GM21619 (cell line): ENCODE measurements around the gene GPX3.

Experiments used
- ATAC-seq: cut with Tn5 transposase; IDR thresholded peaks from one replicate; pipeline ENCODE4 v1.9.1; 2021; ENCODE audit not compliant: unreplicated experiment

GPX3 gene, protein sequence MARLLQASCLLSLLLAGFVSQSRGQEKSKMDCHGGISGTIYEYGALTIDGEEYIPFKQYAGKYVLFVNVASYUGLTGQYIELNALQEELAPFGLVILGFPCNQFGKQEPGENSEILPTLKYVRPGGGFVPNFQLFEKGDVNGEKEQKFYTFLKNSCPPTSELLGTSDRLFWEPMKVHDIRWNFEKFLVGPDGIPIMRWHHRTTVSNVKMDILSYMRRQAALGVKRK

GRCh38 chr5:151020304-151021110, at the start of gene GPX3:
TSS of gene GPX3 (plus strand) at chr5:151020591. CDS start at chr5:151020655, 64 bp downstream.
- ATAC-seq, result no peak

DNA sequence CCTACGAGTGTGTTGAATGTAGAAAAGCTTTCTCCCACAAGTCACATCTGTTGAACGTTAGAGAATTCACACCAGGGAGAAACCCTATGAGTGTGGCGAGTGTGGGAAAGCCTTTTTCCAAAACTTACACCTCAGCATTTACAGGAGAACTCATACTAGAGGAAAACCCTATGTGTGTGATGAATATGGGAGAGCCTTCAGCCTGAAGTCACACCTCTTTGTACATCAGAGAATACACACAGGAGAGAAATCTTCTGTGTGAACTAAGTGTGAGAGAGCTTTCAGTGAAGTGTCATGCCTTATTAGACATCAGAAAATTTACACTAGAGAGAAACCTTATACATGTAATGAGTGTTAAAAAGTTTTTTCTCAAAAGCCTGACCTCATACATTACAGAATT, 41.8 kb upstream of the GPX3 start:
- no peak for ATAC-seq

GRCh38 chr5:150987746-150988145, 32.6 kb upstream of the GPX3 start:
- no peak for ATAC-seq

DNA sequence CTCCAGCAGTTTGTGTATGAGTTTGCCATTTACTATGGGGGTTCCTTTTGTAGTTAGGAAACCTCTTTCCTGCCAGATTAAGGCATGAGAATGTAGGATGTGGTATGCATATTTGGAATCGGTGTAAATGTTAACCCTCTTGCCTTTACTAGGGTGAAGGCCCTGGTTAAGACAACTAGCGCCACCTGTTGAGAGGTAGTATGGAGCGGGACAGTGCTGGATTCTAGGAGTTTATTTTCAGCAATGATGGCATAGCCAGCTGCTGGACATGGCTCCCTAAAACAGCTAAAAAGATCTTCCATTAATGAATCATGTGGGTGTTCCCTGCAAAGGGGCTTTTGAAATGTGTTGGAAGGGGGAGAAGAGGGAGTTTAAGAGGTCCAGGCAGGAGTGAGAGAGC, 30.7 kb upstream of the GPX3 start:
- no peak for ATAC-seq

- no peak for ATAC-seq
These were observed 27.7 kb upstream of the GPX3 start for GRCh38 chr5:150992705-150993104.

DNA sequence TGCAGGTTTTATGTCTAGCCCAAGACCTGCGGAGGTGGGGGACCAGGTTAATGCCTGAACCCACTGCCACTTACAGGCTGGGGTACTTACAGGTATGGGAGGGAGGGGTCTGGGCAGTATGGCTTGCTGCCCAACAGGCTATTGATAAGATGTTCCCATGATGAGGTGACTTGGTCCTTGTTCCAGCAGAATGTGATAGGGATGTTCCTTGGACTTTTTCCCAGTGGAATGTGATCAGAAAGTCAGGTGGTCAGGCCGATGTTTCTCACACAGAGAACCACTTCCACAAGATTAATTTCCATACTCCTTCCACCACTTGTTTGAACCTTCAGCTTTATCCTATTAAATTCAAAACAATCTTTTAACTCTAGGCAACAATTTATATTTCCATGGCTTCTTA, 27.0 kb upstream of the GPX3 start:
- no peak for ATAC-seq

DNA sequence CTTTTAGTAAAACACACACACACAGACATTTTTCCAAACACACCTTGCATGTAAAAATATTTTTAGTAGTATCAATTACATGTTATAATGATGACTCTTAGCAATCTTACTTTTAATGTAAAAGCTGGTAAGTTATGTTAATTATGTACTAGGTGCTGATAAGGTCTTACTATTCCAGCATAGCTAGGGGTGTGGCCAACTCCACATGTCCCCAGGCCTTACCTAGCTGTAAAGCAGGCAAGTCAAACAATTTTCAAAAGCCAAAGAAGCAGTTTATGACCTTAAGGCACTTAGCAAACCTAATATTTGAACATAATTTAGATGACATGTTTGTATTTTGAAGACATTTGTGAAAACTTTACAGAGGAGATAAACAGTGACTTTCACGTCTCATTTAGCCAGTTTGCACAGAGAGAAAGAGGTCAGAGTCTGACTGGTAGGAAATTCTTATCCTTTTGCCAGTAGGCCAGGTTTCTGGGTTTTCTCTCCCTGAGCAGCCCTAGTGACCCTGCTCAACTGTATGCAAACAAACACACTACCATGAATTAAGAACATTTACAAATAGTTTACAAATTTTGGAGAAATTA, 26.5 kb upstream of the GPX3 start:
- ATAC-seq, result no peak

DNA sequence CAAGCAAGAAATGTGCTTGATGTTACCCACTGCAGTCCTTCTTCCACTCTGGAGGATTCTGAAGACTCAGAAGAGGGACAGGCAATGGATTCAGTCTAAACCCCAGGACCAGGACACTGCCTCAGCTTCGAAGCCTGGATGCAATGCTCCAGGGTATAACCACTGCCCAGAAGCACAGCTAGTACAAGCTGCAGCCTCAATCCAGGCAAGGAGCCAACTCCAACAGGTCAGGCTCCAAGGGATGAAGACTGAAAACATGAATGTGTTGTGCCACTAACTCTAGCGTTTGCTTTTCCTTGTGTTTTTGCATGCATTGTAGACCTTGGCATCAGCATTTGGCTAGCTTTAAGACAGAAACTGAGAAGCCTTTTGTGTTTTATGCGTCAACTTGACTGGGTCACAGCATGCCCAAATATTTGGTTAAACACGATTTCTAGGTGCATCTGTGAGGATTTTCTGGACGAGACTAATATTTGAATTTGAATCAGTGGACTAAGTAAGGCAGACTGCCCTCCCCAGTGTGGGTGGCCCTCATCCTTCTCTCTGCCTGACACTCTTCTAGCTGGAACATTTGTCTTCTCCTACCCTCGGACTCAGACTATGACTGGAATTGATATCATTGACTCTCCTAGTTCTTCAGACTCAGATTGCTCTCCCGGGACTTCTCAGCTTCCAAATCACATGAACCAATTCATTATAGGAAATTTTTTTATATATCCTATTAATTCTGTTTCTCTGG, 20.5 kb upstream of the GPX3 start:
- ATAC-seq, result no peak

GRCh38 chr5:151001436-151001835, 19.0 kb upstream of the GPX3 start:
- ATAC-seq, result no peak

- ATAC-seq, result no peak
These were observed 18.1 kb upstream of the GPX3 start for GRCh38 chr5:151002250-151002649.

- no peak for ATAC-seq
These were observed 17.5 kb upstream of the GPX3 start for GRCh38 chr5:151002681-151003502.

- ATAC-seq, result no peak
These were observed 16.9 kb upstream of the GPX3 start for GRCh38 chr5:151003503-151003860.

DNA sequence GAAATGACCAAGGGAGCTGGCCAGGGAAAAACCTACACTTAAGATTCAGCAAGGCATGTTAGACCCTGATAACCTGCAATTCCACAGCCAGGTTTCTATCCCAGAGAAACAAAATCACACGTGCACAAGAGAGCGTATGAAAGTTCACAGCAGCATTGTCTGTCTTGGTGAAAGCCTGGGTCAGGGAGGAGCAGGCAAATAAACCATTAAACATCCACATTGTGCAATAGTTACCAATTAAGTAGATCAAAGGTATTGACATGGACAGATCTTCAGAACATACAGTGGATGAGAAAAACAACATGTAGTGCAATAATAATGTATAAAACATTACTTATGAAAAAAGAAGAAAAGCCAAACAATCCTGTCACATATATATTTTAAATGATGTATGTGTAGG, 15.9 kb upstream of the GPX3 start:
- ATAC-seq, result no peak

- no peak for ATAC-seq
These were observed 15.0 kb upstream of the GPX3 start for GRCh38 chr5:151005187-151005949.

DNA sequence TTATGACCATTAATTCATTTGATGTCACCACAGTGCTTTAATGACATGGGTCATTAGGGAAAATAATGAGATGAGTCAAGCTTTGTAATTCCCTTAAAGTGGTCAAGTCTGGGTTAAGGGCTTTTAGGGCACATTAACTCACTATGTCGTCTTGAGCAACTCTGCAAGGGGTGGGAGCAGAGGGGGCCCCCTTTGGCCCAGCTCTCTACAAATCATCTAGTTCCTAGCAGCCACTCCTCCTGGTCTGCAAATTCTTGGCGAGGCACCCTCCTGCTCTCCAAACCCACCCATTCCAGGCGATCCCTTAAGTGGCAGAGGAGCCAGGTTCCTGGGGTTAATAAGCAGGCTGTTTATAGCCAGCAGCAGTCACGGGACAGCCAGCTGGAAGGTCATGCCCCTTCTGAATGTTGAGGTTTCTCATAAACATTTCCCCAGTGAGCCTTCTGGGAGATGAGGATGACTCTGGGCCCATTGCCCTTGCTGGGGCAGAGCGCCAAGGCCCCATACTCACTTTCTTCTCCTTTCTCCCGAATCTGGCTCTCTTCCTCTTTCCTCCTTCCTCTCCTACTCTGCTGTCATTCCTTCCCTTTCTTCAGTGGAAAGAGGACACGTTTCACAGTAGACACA, 14.3 kb upstream of the GPX3 start:
- ATAC-seq, result no peak

DNA sequence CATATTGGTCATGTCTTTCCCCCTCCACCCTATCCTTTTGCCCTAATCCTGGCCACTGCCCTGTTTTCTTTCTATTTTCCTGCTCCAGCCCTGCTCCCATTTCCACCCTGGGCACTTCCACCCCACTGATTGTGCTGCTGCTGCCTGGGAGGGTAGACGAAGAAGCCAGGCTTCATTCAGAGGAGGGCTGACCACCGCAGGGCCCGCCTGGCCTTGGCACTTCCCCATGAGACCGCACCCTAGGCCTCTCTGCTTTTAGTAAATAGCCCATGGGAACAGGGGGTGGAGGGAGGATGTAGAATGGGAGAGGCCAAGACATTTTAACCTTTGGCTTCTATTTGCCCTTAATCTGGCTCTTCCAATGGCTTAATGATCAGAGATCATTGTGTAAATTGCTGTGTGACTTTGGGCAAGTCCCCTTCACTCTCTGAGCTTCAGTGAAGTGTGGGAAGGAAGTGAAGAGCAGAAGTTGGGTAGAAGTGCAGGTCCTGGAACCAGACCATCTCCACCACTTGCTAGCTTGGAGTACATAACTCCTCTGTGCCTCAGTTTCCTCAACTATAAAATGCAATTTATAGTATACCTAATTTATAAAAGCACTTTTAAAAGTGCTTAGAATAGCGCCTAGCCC, 13.6 kb upstream of the GPX3 start:
- ATAC-seq, result no peak

- no peak for ATAC-seq
These were observed 12.8 kb upstream of the GPX3 start for GRCh38 chr5:151007430-151008209.

DNA sequence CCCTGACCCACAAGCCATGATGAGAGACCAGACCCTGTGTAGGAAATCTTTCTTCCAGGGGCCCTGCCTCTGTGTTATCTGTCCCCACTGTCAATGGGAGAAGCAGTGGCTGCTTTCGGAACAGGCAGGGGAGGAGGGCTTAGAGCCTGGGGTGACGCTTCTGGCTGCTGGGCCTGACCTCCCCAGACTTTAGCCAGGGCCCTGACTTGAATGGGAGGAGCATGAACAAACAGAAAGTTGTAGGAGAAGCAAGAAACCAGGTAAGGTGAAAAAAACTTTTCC, 12.2 kb upstream of the GPX3 start:
- no peak for ATAC-seq

- no peak for ATAC-seq
These were observed 11.5 kb upstream of the GPX3 start for GRCh38 chr5:151008906-151009305.
